Endodermal cell (in vitro differentiated cells): ENCODE measurements around the gene EMILIN3. TPM values are rescaled to one million over a fixed set of nuclear protein-coding genes. Genes with fewer than 3 reads are reported as not detected.

ENCODE experiments used
- DNase-seq: peaks from one replicate; pipeline ENCODE4 v3.0.0-alpha.2; 2017
- H3K27ac ChIP-seq: 2 replicates; pipeline ENCODE4 v1.5.1; 2013; ENCODE audit warnings: mild to moderate bottlenecking, low read depth, low read length, moderate library complexity
- H3K27me3 ChIP-seq: 2 replicates; pipeline ENCODE4 v1.6.1; 2013; ENCODE audit warnings: mild to moderate bottlenecking, low read length, moderate library complexity; ENCODE audit not compliant: insufficient read depth, control insufficient read depth, poor library complexity, severe bottlenecking
- H3K36me3 ChIP-seq: 2 replicates; pipeline ENCODE4 v1.7.0; 2013; ENCODE audit warnings: mild to moderate bottlenecking, low read length, moderate library complexity; ENCODE audit not compliant: control insufficient read depth, insufficient read depth
- H3K4me1 ChIP-seq: one replicate; pipeline ENCODE4 v1.7.0; 2013; ENCODE audit warnings: low read length; ENCODE audit not compliant: control insufficient read depth, insufficient read depth
- H3K4me3 ChIP-seq: 2 replicates; pipeline ENCODE4 v1.5.1; 2013; ENCODE audit warnings: mild to moderate bottlenecking, low read length, moderate library complexity
- H3K9ac ChIP-seq: 2 replicates; pipeline ENCODE4 v1.6.1; 2013; ENCODE audit warnings: mild to moderate bottlenecking, low read length, moderate library complexity; ENCODE audit not compliant: poor library complexity, severe bottlenecking; ENCODE audit errors: extremely low read depth
- H3K9me3 ChIP-seq: 2 replicates; pipeline ENCODE4 v1.6.1; 2013; ENCODE audit warnings: mild to moderate bottlenecking, low read length, moderate library complexity; ENCODE audit not compliant: control insufficient read depth
- H3K27ac Mint-ChIP-seq: 2 replicates; pipeline ENCODE4 v1.8.0; 2020; ENCODE audit warnings: mixed read lengths
- H3K27me3 Mint-ChIP-seq: 2 replicates; pipeline ENCODE4 v1.8.0; 2021; ENCODE audit warnings: mild to moderate bottlenecking, mixed read lengths; ENCODE audit not compliant: insufficient read depth
- H3K36me3 Mint-ChIP-seq: 2 replicates; pipeline ENCODE4 v1.8.0; 2020; ENCODE audit warnings: low read depth, mixed read lengths
- H3K4me1 Mint-ChIP-seq: 2 replicates; pipeline ENCODE4 v1.8.0; 2020; ENCODE audit warnings: mixed read lengths
- H3K4me3 Mint-ChIP-seq: 2 replicates; pipeline ENCODE4 v1.8.0; 2020; ENCODE audit warnings: mild to moderate bottlenecking, moderate library complexity, mixed read lengths
- H3K9me3 Mint-ChIP-seq: 2 replicates; pipeline ENCODE4 v1.8.0; 2020; ENCODE audit warnings: mild to moderate bottlenecking, mixed read lengths
- WGBS, 2 experiments: methylation state at CpG; one replicate each; pipeline versions ENCODE4 v1.1.5 to v1.1.7; 2013; ENCODE audit warnings: missing lambda C conversion rate in 2 of 2, mixed read lengths in 1 of 2; ENCODE audit not compliant: insufficient coverage in 1 of 2, insufficient read length in 1 of 2; 5-methylcytosine and 5-hydroxymethylcytosine counted together
- total RNA-seq, 2 donors: library from RNA; stranded (reverse); fragmentation: NEBNext Ultra II Directional in 1 of 2; extraction: Animal tissue kit (Norgen Biotek cat#: 25700) in 1 of 2; gene quantifications; 2 replicates in 1 of 2; 3 replicates in 1 of 2; pipeline ENCODE4 v1.2.1, GENCODE V29; 2021
- TF ChIP-seq, protein P1 (sequence below): fragments of 200-600 bp; sonication (generic); conservative IDR thresholded peaks from 2 replicates; pipeline ENCODE4 v1.5.0; 2021; ENCODE audit warnings: antibody characterized with exemption, mild to moderate bottlenecking

Gene EMILIN3
- total RNA-seq, 2 donors from 2014 or later, result 5.3 to 9.6 TPM

GRCh38 chr20:41358717-41359116, 7.9 kb downstream of the EMILIN3 start:
- Histone ChIP-seq H3K4me3 (no peak overlapping the region), H3K27ac (no peak overlapping the region), H3K9ac (no peak overlapping the region), H3K9me3 (no peaks in the 10 kb centered on the region), H3K4me1 (no peaks in the 10 kb centered on the region), H3K27me3 (no peaks in the 10 kb centered on the region), H3K36me3 (no peaks in the 10 kb centered on the region)
- no peaks in the 10 kb centered on the region for H3K9me3 Mint-ChIP-seq
- peaks cover 8% of the 10 kb centered on the region for H3K36me3 Mint-ChIP-seq
- no peak for DNase-seq
- H3K4me3 Mint-ChIP-seq, result no peak overlapping the region
- WGBS, 2 experiments, result 96% methylated on average over 7 of the region's 7 CpGs; no CpG with 5 or more reads in 1 of the 2 experiments
- H3K4me1 Mint-ChIP-seq, result no peaks in the 10 kb centered on the region
- TF ChIP-seq, protein P1, sequence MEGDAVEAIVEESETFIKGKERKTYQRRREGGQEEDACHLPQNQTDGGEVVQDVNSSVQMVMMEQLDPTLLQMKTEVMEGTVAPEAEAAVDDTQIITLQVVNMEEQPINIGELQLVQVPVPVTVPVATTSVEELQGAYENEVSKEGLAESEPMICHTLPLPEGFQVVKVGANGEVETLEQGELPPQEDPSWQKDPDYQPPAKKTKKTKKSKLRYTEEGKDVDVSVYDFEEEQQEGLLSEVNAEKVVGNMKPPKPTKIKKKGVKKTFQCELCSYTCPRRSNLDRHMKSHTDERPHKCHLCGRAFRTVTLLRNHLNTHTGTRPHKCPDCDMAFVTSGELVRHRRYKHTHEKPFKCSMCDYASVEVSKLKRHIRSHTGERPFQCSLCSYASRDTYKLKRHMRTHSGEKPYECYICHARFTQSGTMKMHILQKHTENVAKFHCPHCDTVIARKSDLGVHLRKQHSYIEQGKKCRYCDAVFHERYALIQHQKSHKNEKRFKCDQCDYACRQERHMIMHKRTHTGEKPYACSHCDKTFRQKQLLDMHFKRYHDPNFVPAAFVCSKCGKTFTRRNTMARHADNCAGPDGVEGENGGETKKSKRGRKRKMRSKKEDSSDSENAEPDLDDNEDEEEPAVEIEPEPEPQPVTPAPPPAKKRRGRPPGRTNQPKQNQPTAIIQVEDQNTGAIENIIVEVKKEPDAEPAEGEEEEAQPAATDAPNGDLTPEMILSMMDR, result no peak
- no peaks in the 10 kb centered on the region for H3K27me3 Mint-ChIP-seq
- H3K27ac Mint-ChIP-seq, result no peak overlapping the region

GRCh38 chr20:41358230-41358629, 8.4 kb downstream of the EMILIN3 start:
- no peaks in the 10 kb centered on the region for H3K9me3 ChIP-seq
- H3K4me1 ChIP-seq, result no peaks in the 10 kb centered on the region
- no peak for DNase-seq
- H3K36me3 Mint-ChIP-seq, result peaks cover 9% of the 10 kb centered on the region
- H3K9ac ChIP-seq, result no peak overlapping the region
- no peak overlapping the region for H3K27ac Mint-ChIP-seq
- no peaks in the 10 kb centered on the region for H3K4me1 Mint-ChIP-seq
- H3K27me3 ChIP-seq, result no peaks in the 10 kb centered on the region
- H3K9me3 Mint-ChIP-seq, result no peaks in the 10 kb centered on the region
- no peaks in the 10 kb centered on the region for H3K36me3 ChIP-seq
- 87 to 89% methylated on average over 9 of the region's 9 CpGs for WGBS, 2 experiments
- H3K27ac ChIP-seq, result no peak overlapping the region
- H3K4me3 Mint-ChIP-seq, result no peak overlapping the region
- H3K4me3 ChIP-seq, result no peak overlapping the region
- TF ChIP-seq, protein P1, result no peak
- no peaks in the 10 kb centered on the region for H3K27me3 Mint-ChIP-seq

DNA sequence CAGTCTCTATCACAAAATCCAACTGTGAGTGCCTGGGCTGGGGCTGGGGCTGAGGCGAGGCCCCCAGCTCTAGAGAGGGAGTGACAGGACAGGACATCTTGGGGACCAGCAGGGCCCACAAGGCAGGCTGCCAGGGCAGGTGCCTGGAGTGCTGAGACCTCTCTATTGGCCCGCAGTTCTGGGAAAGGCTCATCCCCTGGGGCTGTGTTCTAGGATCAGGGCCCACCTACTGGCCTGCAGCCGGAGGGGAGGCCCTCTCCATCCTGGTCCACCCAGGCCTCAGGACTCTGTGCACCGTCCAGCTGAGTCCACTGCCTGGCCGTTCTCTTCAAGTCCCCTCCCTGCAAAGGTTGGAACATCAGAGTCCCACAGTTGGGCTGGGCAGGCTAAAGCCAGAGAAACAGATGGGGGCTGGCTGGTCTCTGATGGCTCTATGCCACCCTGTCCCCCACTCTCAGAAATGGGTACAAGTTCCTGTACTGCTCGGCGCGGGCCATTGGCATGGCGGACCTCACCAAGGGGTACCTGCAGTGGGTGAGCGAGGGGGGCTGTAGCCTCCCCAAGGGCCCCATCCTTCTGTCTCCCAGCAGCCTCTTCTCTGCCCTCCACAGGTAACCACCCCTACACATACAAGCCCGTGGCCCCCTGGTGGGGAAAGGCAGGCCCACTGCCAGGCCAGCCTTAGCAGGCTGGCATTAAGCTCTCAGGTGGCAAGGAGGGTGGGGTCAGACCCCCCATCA, 9.0 kb downstream of the EMILIN3 start:
- peaks cover 15% of the 10 kb centered on the region for H3K36me3 Mint-ChIP-seq
- Histone ChIP-seq H3K9ac (no peak overlapping the region), H3K4me3 (no peak overlapping the region), H3K27me3 (no peaks in the 10 kb centered on the region), H3K9me3 (no peaks in the 10 kb centered on the region), H3K27ac (no peak overlapping the region), H3K36me3 (no peaks in the 10 kb centered on the region), H3K4me1 (no peaks in the 10 kb centered on the region)
- no peaks in the 10 kb centered on the region for H3K27me3 Mint-ChIP-seq
- no peak overlapping the region for H3K4me3 Mint-ChIP-seq
- no peak overlapping the region for H3K27ac Mint-ChIP-seq
- no peaks in the 10 kb centered on the region for H3K9me3 Mint-ChIP-seq
- no peak for DNase-seq
- no peaks in the 10 kb centered on the region for H3K4me1 Mint-ChIP-seq
- TF ChIP-seq, protein P1, result peak; percentile 45
- 92 to 99% methylated on average over 8 to 11 of the region's 11 CpGs for WGBS, 2 experiments
